Ishikawa (cell line): ENCODE measurements around the gene UBL7.
A peak's percentile ranks its signal among the peaks of the same experiment; 100 is the strongest.

Experiments
- CEBPB ChIP-seq: IDR thresholded peaks from 2 replicates; pipeline ENCODE4 v1.6.1; 2012
- CREB1 ChIP-seq: IDR thresholded peaks from 2 replicates; pipeline ENCODE4 v1.6.1; 2012; ENCODE audit warnings: low read depth
- EGR1 ChIP-seq: IDR thresholded peaks from 2 replicates; pipeline ENCODE4 v1.6.1; 2012
- EP300 ChIP-seq: IDR thresholded peaks from 2 replicates; pipeline ENCODE4 v1.6.1; 2012; ENCODE audit warnings: borderline replicate concordance
- FOXM1 ChIP-seq: IDR thresholded peaks from 2 replicates; pipeline ENCODE4 v1.6.1; 2012; ENCODE audit warnings: low read depth, borderline replicate concordance
- MAX ChIP-seq: IDR thresholded peaks from 2 replicates; pipeline ENCODE4 v1.6.1; 2012
- NFIC ChIP-seq: IDR thresholded peaks from 2 replicates; pipeline ENCODE4 v1.6.1; 2012
- RAD21 ChIP-seq: IDR thresholded peaks from 2 replicates; pipeline ENCODE4 v1.6.1; 2012; ENCODE audit warnings: low read depth
- REST ChIP-seq: IDR thresholded peaks from 2 replicates; pipeline ENCODE4 v1.6.1; 2012; ENCODE audit warnings: low read depth, mild to moderate bottlenecking
- TAF1 ChIP-seq: IDR thresholded peaks from 2 replicates; pipeline ENCODE4 v1.6.1; 2012; ENCODE audit warnings: low read depth, mild to moderate bottlenecking
- TCF12 ChIP-seq: IDR thresholded peaks from 2 replicates; pipeline ENCODE4 v1.6.1; 2012; ENCODE audit warnings: low read depth
- TEAD4 ChIP-seq: IDR thresholded peaks from 2 replicates; pipeline ENCODE4 v1.6.1; 2012
- USF1 ChIP-seq: IDR thresholded peaks from 2 replicates; pipeline ENCODE4 v1.6.1; 2012
- YY1 ChIP-seq: IDR thresholded peaks from 2 replicates; pipeline ENCODE4 v1.6.1; 2012; ENCODE audit warnings: low read depth
- ZBTB7A ChIP-seq: IDR thresholded peaks from 2 replicates; pipeline ENCODE4 v1.6.1; 2012; ENCODE audit warnings: low read depth

Gene UBL7

GRCh38 chr15:74442604-74443003 lies 18.4 kb downstream of the UBL7 start:
- TF ChIP-seq TEAD4 (no peak), RAD21 (no peak), EP300 (no peak), YY1 (no peak), FOXM1 (no peak), EGR1 (no peak), CREB1 (no peak), MAX (no peak), REST (no peak), TAF1 (no peak), CEBPB (no peak)

- no peak for TF ChIP-seq EP300
- no peak for TF ChIP-seq ZBTB7A
- no peak for TF ChIP-seq REST
- TF ChIP-seq CREB1: no peak
- no peak for TF ChIP-seq RAD21
- TF ChIP-seq FOXM1: no peak
- no peak for TF ChIP-seq CEBPB
- no peak for TF ChIP-seq TEAD4
- TF ChIP-seq NFIC: no peak
- no peak for TF ChIP-seq TCF12
- TF ChIP-seq EGR1: no peak
- no peak for TF ChIP-seq TAF1
- no peak for TF ChIP-seq YY1
- no peak for TF ChIP-seq MAX
- TF ChIP-seq USF1: no peak
These were observed 18.9 kb downstream of the UBL7 start for GRCh38 chr15:74442063-74442462.

GRCh38 chr15:74441248-74441941 lies 19.6 kb downstream of the UBL7 start:
- TF ChIP-seq YY1 (no peak), EP300 (no peak), MAX (no peak), TAF1 (no peak)

- TF ChIP-seq RAD21: peak; percentile 100
- no peak for TF ChIP-seq EGR1
These were observed 22.1 kb downstream of the UBL7 start for GRCh38 chr15:74438721-74439316.

GRCh38 chr15:74438206-74438605 lies 22.8 kb downstream of the UBL7 start:
- TF ChIP-seq TCF12: no peak
- no peak for TF ChIP-seq NFIC

- TF ChIP-seq RAD21 (no peak), FOXM1 (no peak), TEAD4 (no peak), ZBTB7A (no peak), NFIC (no peak), EP300 (no peak)
These were observed 26.5 kb downstream of the UBL7 start for GRCh38 chr15:74434263-74435136.
